ENCODE results near the gene CPNE5.

GRCh38 chr6:36836111-36837021 is 2.9 kb downstream of the CPNE5 start:
- TF ChIP-seq CTCF (IDR thresholded peaks at IDR 0.05) = no peak
- no peak for TF ChIP-seq POLR2A (IDR thresholded peaks at IDR 0.05)
- no peak for TF ChIP-seq POLR2AphosphoS5 (IDR thresholded peaks at IDR 0.05)

All from prostate gland (tissue), 2 donors.